ENCODE data around the gene HDAC5. TPM values are rescaled to one million over a fixed set of nuclear protein-coding genes. Genes with fewer than 3 reads are reported as not detected.
"Not testable (repeated sequence)": the region's sequence is repeated elsewhere in the genome, so short reads cannot be mapped to it uniquely, and the experiment has no call there.

Gene HDAC5
- total RNA-seq, 1 experiment from 2014 or later: 11.5 TPM

GRCh38 chr17:44120851-44121605 lies 2.4 kb downstream of the HDAC5 start:
- Histone ChIP-seq H3K36me3 (ENCODE audit: control insufficient read depth, insufficient read depth, low read length) (no peaks in the 10 kb centered on the region), H3K4me3 (ENCODE audit: low read depth in 2 of 2, low read length in 2 of 2) (no peak overlapping the region), H3K9me3 (ENCODE audit: control insufficient read depth, insufficient read depth, low read depth, low read length) (no peaks in the 10 kb centered on the region), H3K4me1 (ENCODE audit: control insufficient read depth, insufficient read depth, low read length) (peaks cover 5% of the 10 kb centered on the region; the same call in 1 of the 2 replicates), H3K27ac (ENCODE audit: low read length) (no peak overlapping the region), H3K27me3 (ENCODE audit: control insufficient read depth, insufficient read depth, low read length) (no peaks in the 10 kb centered on the region)
- ATAC-seq (no peak), DNase-seq (ENCODE audit: low read depth, low spot score) (no peak)
- ChIA-PET CTCF (interaction anchor here (0.6 to 0.8 kb wide), 2 partner anchors 49 to 70 kb away, joined by 4 to 5 read pairs; no protein-coding TSS in a partner anchor), POLR2A (interaction anchor here (0.7 kb wide), 1 partner anchor 576 kb away, joined by 5 read pairs; no protein-coding TSS in a partner anchor)
- TF ChIP-seq POLR2AphosphoS5 (IDR thresholded peaks at IDR 0.05; ENCODE audit: low read depth, low read length) (no peak), TCF7L2 (IDR thresholded peaks at IDR 0.05; ENCODE audit: low read depth, low read length) (no peak), CTCF (IDR thresholded peaks at IDR 0.05) (no peak), SIN3A (IDR thresholded peaks at IDR 0.05; ENCODE audit: borderline replicate concordance, insufficient read depth, low read depth, low read length) (no peak), REST (IDR thresholded peaks at IDR 0.05; ENCODE audit: insufficient read depth in 1 of 2, low read depth in 2 of 2, low read length in 1 of 2) (no peak)
- BruUV-seq (replicated peaks): no TSS peak
- in situ Hi-C loops (cut with HindIII; ENCODE audit: low pct_unique_long_range_greater_than_20kb, low sequenced_read_pairs) (no loop called here), intact Hi-C loops (cut with micrococcal nuclease; ENCODE audit: unreplicated experiment) (no loop called here)

- H3K4me1 ChIP-seq (ENCODE audit: control insufficient read depth, insufficient read depth, low read length); intact Hi-C loops (cut with micrococcal nuclease; ENCODE audit: unreplicated experiment); ATAC-seq; H3K9me3 ChIP-seq (ENCODE audit: control insufficient read depth, insufficient read depth, low read depth, low read length); BruUV-seq (replicated peaks); H3K4me3 ChIP-seq (ENCODE audit: low read depth in 2 of 2, low read length in 2 of 2); H3K36me3 ChIP-seq (ENCODE audit: control insufficient read depth, insufficient read depth, low read length); CTCF ChIA-PET; H3K27ac ChIP-seq (ENCODE audit: low read length); in situ Hi-C loops (cut with HindIII; ENCODE audit: low pct_unique_long_range_greater_than_20kb, low sequenced_read_pairs); DNase-seq (ENCODE audit: low read depth, low spot score); POLR2A ChIA-PET; H3K27me3 ChIP-seq (ENCODE audit: control insufficient read depth, insufficient read depth, low read length): not testable (repeated sequence)
Observed at GRCh38 chr17:44120281-44120680, 3.2 kb downstream of the HDAC5 start.

GRCh38 chr17:44119798-44120197 lies 3.6 kb downstream of the HDAC5 start:
- intact Hi-C loops (cut with micrococcal nuclease; ENCODE audit: unreplicated experiment) (no loop called here), in situ Hi-C loops (cut with HindIII; ENCODE audit: low pct_unique_long_range_greater_than_20kb, low sequenced_read_pairs) (no loop called here)
- no peaks in the 10 kb centered on the region for H3K36me3 ChIP-seq (ENCODE audit: control insufficient read depth, insufficient read depth, low read length)
- BruUV-seq (replicated peaks): no TSS peak
- DNase-seq (ENCODE audit: low read depth, low spot score) (no peak), ATAC-seq (no peak)
- TF ChIP-seq TCF7L2 (IDR thresholded peaks at IDR 0.05; ENCODE audit: low read depth, low read length): no peak
- POLR2A ChIA-PET: no interaction called here
- CTCF ChIA-PET: interaction anchor here (1.3 kb wide), 1 partner anchor 36 kb away, joined by 5 read pairs; no protein-coding TSS in a partner anchor
- no peak overlapping the region for H3K27ac ChIP-seq (ENCODE audit: low read length)
- H3K4me1 ChIP-seq (ENCODE audit: control insufficient read depth, insufficient read depth, low read length): peaks cover 5% of the 10 kb centered on the region; the same call in 1 of the 2 replicates
- no peaks in the 10 kb centered on the region for H3K27me3 ChIP-seq (ENCODE audit: control insufficient read depth, insufficient read depth, low read length)
- H3K9me3 ChIP-seq (ENCODE audit: control insufficient read depth, insufficient read depth, low read depth, low read length): no peaks in the 10 kb centered on the region
- H3K4me3 ChIP-seq (ENCODE audit: low read depth in 2 of 2, low read length in 2 of 2): no peak overlapping the region
